Measurements from ENCODE around the gene PRPF38B. TPM values are rescaled to one million over a fixed set of nuclear protein-coding genes. Genes with fewer than 3 reads are reported as not detected.

The PRPF38B gene
- total and polyA plus RNA-seq, 9 of the 15 experiments (the other 6 are each of a cell fraction or from before 2014, with no cell fraction given) = 25.3 to 85.5 (median 66.4) TPM

GRCh38 chr1:108712606-108713150, 20.6 kb downstream of the PRPF38B start, which contains the start of gene FNDC7:
Gene FNDC7, plus strand, starts transcription at chr1:108712908. Its CDS starts 26 bp downstream, at chr1:108712934.
- no peak within 1 kb of the TSS for H3K4me3 ChIP-seq
- no peaks in the 10 kb centered on the region for H4K20me1 ChIP-seq (replicated peaks; ENCODE audit: control insufficient read depth, insufficient read depth, low read length)
- no peak; the same call in 2 of the 3 replicates for ATAC-seq
- in situ Hi-C loops (cut with MboI) (no loop called here), intact Hi-C loops (cut with micrococcal nuclease) (loop anchor here (5.0 kb wide), 1 partner anchor 105 kb away; no protein-coding TSS in a partner anchor)
- no peaks in the 10 kb centered on the region for H3K9me3 ChIP-seq (replicated peaks; ENCODE audit: control insufficient read depth, insufficient read depth, low read depth, low read length)
- no peaks in the 10 kb centered on the region for H3K9me1 ChIP-seq (ENCODE audit: control insufficient read depth, insufficient read depth, low read length)
- H3K27me3 ChIP-seq (ENCODE audit: control insufficient read depth in 2 of 2, insufficient read depth in 2 of 2, low read length in 2 of 2) = peaks cover 15 to 19% of the 10 kb centered on the region in 2 experiments; a peak in 4 of 5 replicates
- H2AFZ ChIP-seq (ENCODE audit: low read depth, low read length) = no peak within 1 kb of the TSS
- 6% methylated on average over 9 of the region's 9 CpGs for WGBS (ENCODE audit: insufficient coverage, low coverage, missing lambda C conversion rate)
- POLR2A ChIA-PET = interaction anchor here (0.6 to 2.1 kb wide), 4 partner anchors 10 to 89 kb away, joined by 3 to 12 read pairs (median 4); no protein-coding TSS in a partner anchor
- CTCF ChIA-PET (ENCODE audit: low intra/inter-chr PET ratio) = no interaction called here
- no TSS peak for BruUV-seq (replicated peaks)
- H3K79me2 ChIP-seq (ENCODE audit: control insufficient read depth, insufficient read depth, low read length) = no peaks in the 10 kb centered on the region
- DNase-seq (ENCODE audit: extremely low read depth in 1 of 4, low spot score in 3 of 4) = no peak
- no peak within 1 kb of the TSS for H3K27ac ChIP-seq (ENCODE audit: extremely low read depth, low read depth, low read length)
- no peak within 1 kb of the TSS for H3K4me2 ChIP-seq (ENCODE audit: insufficient read depth, low read length)
- TF ChIP-seq RNF2 (IDR thresholded peaks at IDR 0.05) (no peak), ZNF143 (CRISPR knock-in tag; IDR thresholded peaks at IDR 0.05) (no peak), NFYB (IDR thresholded peaks at IDR 0.05; ENCODE audit: extremely low read depth, insufficient read length) (no peak), EHMT2 (IDR thresholded peaks at IDR 0.05) (no peak), CEBPG (CRISPR knock-in tag; IDR thresholded peaks at IDR 0.05) (no peak), CEBPG (tag; conservative IDR thresholded peaks at IDR 0.05 in 1 of 2, IDR thresholded peaks at IDR 0.05 in 1 of 2) (no peak), ZNF274 (IDR thresholded peaks at IDR 0.05; ENCODE audit: borderline replicate concordance, low read depth, low read length) (no peak), RFX5 (IDR thresholded peaks at IDR 0.05; ENCODE audit: low read depth, low read length) (no peak), ZBTB26 (CRISPR knock-in tag; IDR thresholded peaks at IDR 0.05) (no peak), WHSC1 (IDR thresholded peaks at IDR 0.05; ENCODE audit: low read length) (no peak), TCF7 (IDR thresholded peaks at IDR 0.05; ENCODE audit: borderline replicate concordance) (no peak)
- TF ChIP-seq, protein P1, sequence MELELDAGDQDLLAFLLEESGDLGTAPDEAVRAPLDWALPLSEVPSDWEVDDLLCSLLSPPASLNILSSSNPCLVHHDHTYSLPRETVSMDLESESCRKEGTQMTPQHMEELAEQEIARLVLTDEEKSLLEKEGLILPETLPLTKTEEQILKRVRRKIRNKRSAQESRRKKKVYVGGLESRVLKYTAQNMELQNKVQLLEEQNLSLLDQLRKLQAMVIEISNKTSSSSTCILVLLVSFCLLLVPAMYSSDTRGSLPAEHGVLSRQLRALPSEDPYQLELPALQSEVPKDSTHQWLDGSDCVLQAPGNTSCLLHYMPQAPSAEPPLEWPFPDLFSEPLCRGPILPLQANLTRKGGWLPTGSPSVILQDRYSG (tag; conservative IDR thresholded peaks at IDR 0.05; ENCODE audit: low read depth) = no peak
- H3K9ac ChIP-seq (ENCODE audit: insufficient read depth in 1 of 2, low read depth in 2 of 2, low read length in 2 of 2) = no peak within 1 kb of the TSS
- no peaks in the 10 kb centered on the region for H3K4me1 ChIP-seq (replicated peaks in 1 of 2; ENCODE audit: control insufficient read depth in 2 of 2, insufficient read depth in 2 of 2, low read length in 2 of 2)
- peak; percentile 35 for FAIRE-seq
- no peaks in the 10 kb centered on the region for H3K36me3 ChIP-seq (ENCODE audit: control insufficient read depth, insufficient read depth, low read length)

Measured in K562 (cell line).